ENCODE results near the gene KMT2D.

The KMT2D gene

DNA sequence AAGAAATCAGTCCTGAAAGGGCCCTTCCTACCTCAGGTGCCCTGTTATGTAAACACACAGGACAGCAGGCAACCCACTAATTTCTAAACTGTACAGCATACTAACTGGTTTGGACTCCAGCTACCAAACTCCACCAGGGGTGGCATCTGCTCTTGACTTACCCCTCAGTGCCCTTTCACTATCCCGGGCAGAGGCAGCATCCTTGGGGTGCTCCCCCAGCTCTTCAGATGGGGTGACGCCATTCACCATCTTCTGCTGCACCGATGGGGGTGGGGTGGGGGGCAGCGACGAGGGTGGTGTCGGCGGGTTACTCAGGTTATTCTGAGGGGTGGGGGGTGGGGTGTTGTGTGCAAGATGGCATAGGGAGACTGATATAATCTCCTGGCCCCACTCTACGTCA, 30.5 kb downstream of the KMT2D start:
- H3K36me3 ChIP-seq, result peaks cover 95% of the 10 kb centered on the region
- no peaks in the 10 kb centered on the region for H3K27me3 ChIP-seq (ENCODE audit: insufficient read depth, low read depth, severe bottlenecking)
- no peak overlapping the region for H3K27ac ChIP-seq
- no peak for DNase-seq
- no peak overlapping the region for H3K4me3 ChIP-seq (ENCODE audit: low read depth, low read length)
- no peak for TF ChIP-seq CTCF (IDR thresholded peaks at IDR 0.05; ENCODE audit: low read depth, low read length)
- no peaks in the 10 kb centered on the region for H3K9me3 ChIP-seq (ENCODE audit: severe bottlenecking)

GRCh38 chr12:49028666-49029275, 31.8 kb downstream of the KMT2D start:
- peaks cover 95% of the 10 kb centered on the region for H3K36me3 ChIP-seq
- no peak overlapping the region for H3K4me3 ChIP-seq (ENCODE audit: low read depth, low read length)
- no peaks in the 10 kb centered on the region for H3K27me3 ChIP-seq (ENCODE audit: insufficient read depth, low read depth, severe bottlenecking)
- DNase-seq, result no peak
- no peaks in the 10 kb centered on the region for H3K9me3 ChIP-seq (ENCODE audit: severe bottlenecking)
- TF ChIP-seq CTCF (IDR thresholded peaks at IDR 0.05; ENCODE audit: low read depth, low read length), result no peak
- H3K27ac ChIP-seq, result no peak overlapping the region

GRCh38 chr12:49027846-49028555, 32.6 kb downstream of the KMT2D start:
- Histone ChIP-seq H3K36me3 (peaks cover 92% of the 10 kb centered on the region), H3K27ac (no peak overlapping the region), H3K9me3 (ENCODE audit: severe bottlenecking) (no peaks in the 10 kb centered on the region), H3K4me3 (ENCODE audit: low read depth, low read length) (no peak overlapping the region), H3K27me3 (ENCODE audit: insufficient read depth, low read depth, severe bottlenecking) (no peaks in the 10 kb centered on the region)
- no peak for DNase-seq
- TF ChIP-seq CTCF (IDR thresholded peaks at IDR 0.05; ENCODE audit: low read depth, low read length), result no peak

GRCh38 chr12:49026678-49027480, 33.7 kb downstream of the KMT2D start:
- Histone ChIP-seq H3K9me3 (ENCODE audit: severe bottlenecking) (no peaks in the 10 kb centered on the region), H3K27me3 (ENCODE audit: insufficient read depth, low read depth, severe bottlenecking) (no peaks in the 10 kb centered on the region), H3K36me3 (peaks cover 91% of the 10 kb centered on the region), H3K27ac (no peak overlapping the region), H3K4me3 (ENCODE audit: low read depth, low read length) (no peak overlapping the region)
- DNase-seq, result no peak
- TF ChIP-seq CTCF (IDR thresholded peaks at IDR 0.05; ENCODE audit: low read depth, low read length), result no peak

GRCh38 chr12:49026101-49026500, 34.5 kb downstream of the KMT2D start:
- no peaks in the 10 kb centered on the region for H3K27me3 ChIP-seq (ENCODE audit: insufficient read depth, low read depth, severe bottlenecking)
- TF ChIP-seq CTCF (IDR thresholded peaks at IDR 0.05; ENCODE audit: low read depth, low read length), result no peak
- no peak for DNase-seq
- H3K4me3 ChIP-seq (ENCODE audit: low read depth, low read length), result no peak overlapping the region
- H3K36me3 ChIP-seq, result peaks cover 91% of the 10 kb centered on the region
- H3K27ac ChIP-seq, result no peak overlapping the region
- H3K9me3 ChIP-seq (ENCODE audit: severe bottlenecking), result no peaks in the 10 kb centered on the region

Data from WERI-Rb-1 (cell line).